Measurements from ENCODE around the gene FBXO28.
"Not testable (repeated sequence)": the region's sequence is repeated elsewhere in the genome, so short reads cannot be mapped to it uniquely, and the experiment has no call there.

Gene FBXO28

DNA sequence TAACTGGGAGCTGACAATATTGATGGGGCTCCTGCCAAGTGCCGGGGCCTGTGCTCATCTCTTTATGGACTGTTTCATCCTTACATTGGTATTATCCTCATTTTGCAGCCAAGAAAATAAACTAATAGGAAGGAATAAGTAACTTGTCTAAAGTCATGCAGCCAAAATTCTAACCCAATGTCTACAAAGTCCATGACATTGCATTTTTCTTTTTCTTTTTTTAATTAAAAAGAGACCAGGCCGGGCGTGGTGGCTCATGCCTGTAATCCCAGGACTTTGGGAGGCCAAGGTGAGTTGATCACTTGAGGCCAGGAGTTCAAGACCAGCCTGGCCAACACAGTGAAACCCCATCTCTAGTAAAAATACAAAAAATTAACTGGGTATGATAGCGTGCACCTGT lies 87.9 kb downstream of the FBXO28 start:
- no peak for DNase-seq (ENCODE audit: low read depth)
- TF ChIP-seq, protein P1, sequence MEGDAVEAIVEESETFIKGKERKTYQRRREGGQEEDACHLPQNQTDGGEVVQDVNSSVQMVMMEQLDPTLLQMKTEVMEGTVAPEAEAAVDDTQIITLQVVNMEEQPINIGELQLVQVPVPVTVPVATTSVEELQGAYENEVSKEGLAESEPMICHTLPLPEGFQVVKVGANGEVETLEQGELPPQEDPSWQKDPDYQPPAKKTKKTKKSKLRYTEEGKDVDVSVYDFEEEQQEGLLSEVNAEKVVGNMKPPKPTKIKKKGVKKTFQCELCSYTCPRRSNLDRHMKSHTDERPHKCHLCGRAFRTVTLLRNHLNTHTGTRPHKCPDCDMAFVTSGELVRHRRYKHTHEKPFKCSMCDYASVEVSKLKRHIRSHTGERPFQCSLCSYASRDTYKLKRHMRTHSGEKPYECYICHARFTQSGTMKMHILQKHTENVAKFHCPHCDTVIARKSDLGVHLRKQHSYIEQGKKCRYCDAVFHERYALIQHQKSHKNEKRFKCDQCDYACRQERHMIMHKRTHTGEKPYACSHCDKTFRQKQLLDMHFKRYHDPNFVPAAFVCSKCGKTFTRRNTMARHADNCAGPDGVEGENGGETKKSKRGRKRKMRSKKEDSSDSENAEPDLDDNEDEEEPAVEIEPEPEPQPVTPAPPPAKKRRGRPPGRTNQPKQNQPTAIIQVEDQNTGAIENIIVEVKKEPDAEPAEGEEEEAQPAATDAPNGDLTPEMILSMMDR (IDR thresholded peaks at IDR 0.05; ENCODE audit: low read depth, low read length, missing control alignments), result no peak
- no peak overlapping the region for H3K4me3 ChIP-seq (ENCODE audit: low read depth, low read length)

DNA sequence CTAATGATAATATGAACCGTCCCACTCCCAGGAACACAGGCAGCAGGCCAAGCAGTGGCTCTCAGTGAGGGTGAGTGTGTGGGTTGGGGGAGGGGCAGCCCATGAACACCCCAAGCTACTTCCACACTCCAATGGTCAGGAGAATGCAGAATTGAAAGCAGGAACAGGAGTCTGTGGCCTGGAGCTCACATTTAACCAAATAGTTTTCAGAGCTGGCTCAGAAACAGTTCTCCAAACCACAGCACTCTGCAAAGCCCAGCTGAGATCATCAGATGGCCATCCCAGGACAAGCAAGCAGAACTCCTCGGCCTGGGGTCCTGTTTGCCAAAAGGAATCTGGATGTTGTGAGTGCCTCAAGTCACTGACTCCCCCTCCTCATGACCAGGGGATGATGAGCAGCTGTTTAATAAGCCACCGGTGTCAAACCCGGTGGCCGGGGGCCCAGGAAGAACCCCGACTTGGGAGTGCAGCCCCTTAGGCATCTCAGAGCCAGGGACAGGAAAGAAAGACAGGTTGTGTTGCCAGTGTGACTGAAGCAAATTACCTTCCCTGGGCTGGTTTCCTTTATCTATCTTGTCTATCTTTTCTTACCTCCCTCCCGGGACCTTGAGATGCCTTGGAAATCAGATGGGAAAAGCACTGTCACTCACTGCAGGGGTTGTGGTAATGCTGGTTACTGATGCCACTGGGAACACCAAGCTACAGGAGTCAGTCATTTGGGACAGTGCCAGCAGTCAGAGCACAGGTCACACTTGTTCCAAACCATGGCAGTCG lies 89.5 kb downstream of the FBXO28 start:
- no peak overlapping the region for H3K4me3 ChIP-seq (ENCODE audit: low read depth, low read length)
- DNase-seq (ENCODE audit: low read depth), result no peak
- TF ChIP-seq, protein P1 (IDR thresholded peaks at IDR 0.05; ENCODE audit: low read depth, low read length, missing control alignments), result no peak

DNA sequence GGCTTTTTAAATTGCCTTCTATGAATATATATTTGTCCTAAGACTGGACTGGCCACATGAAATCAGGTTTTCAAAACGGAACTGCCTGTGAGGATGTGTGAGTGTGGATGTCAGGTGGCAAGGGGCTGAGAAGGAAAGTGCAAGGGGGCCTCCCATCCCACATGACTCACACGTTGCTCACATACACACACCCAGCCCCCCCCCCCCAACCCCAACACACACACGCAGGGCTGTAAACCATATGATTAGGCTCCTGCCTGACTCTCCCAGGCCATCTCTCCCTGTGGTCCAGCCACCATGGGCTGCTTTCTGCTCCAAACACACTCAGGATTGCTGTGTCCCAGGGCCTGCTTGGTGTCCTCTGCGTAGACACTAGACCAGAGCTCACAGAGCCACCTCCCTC lies 91.5 kb downstream of the FBXO28 start:
- TF ChIP-seq, protein P1 (IDR thresholded peaks at IDR 0.05; ENCODE audit: low read depth, low read length, missing control alignments), result no peak
- H3K4me3 ChIP-seq (ENCODE audit: low read depth, low read length), result no peak overlapping the region
- no peak for DNase-seq (ENCODE audit: low read depth)

DNA sequence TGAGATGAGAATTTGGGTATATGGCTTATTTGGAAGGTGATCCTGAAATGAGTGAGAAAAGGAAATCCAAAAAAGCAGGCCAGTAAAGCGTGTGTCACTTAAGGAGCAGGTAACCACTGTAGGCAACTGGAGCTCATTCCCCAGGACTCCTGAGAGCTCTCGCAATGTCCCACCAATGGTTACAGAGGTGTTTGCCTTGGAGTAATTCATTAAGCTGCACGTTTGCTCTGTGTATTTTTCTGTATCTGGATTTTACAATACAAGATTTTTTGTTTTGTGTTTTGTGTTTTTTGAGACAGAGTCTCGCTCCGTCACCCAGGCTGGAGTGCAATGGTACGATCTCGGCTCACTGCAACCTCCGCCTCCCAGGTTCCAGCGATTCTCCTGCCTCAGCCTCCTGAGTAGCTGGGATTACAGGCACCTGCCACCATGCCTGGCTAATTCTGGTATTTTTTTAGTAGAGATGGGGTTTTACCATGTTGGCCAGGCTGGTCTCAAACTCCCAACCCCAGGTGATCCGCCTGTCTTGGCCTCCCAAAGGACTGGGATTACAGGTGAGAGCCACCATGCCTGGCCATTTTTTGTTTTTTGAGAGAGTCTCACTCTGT lies 92.1 kb downstream of the FBXO28 start:
- DNase-seq (ENCODE audit: low read depth); H3K4me3 ChIP-seq (ENCODE audit: low read depth, low read length): not testable (repeated sequence)

DNA sequence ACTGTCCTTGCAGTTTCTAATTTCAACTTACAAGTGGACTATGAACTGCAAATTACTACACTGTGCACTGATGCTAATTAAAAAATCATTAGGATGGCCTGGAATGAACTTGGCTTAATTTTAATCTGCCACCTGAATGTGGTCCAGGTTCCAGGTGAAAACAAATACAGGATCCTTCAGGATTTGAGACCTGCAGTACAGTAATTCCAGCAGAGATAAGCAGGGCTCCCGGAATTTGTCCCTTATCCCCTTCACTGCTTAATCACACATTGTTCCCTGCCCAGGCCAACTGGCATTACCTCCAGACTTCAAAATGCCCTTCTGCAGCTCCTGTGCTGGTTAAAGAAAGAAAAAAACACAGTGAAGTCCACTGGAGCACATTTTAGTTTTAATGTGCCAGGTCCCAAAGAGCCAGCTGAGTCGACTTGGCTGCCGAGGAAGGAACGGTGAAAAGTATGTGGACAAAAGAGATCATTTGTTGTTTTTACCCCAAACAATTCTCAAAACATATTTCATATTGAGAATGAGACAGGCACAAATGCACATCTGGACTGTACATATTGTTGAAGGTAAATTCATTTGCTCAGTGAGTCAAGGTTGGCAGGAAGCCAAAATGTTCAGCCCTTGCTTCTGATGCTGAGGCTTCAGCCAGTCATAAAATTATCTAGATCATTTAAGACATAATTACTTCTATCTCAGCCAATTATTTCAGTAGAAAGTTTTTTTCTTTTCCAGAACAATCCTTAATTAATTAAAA lies 97.5 kb downstream of the FBXO28 start:
- TF ChIP-seq, protein P1 (IDR thresholded peaks at IDR 0.05; ENCODE audit: low read depth, low read length, missing control alignments), result no peak
- DNase-seq (ENCODE audit: low read depth), result no peak
- H3K4me3 ChIP-seq (ENCODE audit: low read depth, low read length), result no peak overlapping the region

Data from GM12864 (cell line).